ENCODE data around the gene KIAA1549.

DNA sequence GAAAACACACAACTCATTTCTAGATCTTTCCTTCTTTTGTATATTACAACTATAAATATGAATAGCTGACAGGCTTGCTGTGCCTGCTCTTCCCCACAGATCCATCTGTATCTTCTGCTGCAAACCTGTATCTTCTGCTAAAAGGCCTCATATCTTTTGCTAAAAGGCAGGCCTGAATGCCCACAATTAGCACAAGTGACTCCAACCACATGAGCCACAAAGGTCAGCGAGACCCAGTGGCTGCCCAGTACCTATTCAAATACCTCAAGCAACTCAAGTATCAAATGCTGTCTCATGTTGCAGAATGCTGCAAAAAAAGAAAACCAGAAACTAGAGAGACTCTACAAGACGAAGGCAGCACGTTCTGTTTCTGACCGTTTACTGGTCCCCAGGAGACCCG lies 128.7 kb downstream of the KIAA1549 start:
- TF ChIP-seq ESRRA (CRISPR knock-in tag; IDR thresholded peaks at IDR 0.05; ENCODE audit: borderline replicate concordance) (no peak), ZNF423 (CRISPR knock-in tag; IDR thresholded peaks at IDR 0.05) (no peak)
- TF ChIP-seq, protein P1, sequence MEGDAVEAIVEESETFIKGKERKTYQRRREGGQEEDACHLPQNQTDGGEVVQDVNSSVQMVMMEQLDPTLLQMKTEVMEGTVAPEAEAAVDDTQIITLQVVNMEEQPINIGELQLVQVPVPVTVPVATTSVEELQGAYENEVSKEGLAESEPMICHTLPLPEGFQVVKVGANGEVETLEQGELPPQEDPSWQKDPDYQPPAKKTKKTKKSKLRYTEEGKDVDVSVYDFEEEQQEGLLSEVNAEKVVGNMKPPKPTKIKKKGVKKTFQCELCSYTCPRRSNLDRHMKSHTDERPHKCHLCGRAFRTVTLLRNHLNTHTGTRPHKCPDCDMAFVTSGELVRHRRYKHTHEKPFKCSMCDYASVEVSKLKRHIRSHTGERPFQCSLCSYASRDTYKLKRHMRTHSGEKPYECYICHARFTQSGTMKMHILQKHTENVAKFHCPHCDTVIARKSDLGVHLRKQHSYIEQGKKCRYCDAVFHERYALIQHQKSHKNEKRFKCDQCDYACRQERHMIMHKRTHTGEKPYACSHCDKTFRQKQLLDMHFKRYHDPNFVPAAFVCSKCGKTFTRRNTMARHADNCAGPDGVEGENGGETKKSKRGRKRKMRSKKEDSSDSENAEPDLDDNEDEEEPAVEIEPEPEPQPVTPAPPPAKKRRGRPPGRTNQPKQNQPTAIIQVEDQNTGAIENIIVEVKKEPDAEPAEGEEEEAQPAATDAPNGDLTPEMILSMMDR (IDR thresholded peaks at IDR 0.05) = no peak
- TF ChIP-seq, protein P2, sequence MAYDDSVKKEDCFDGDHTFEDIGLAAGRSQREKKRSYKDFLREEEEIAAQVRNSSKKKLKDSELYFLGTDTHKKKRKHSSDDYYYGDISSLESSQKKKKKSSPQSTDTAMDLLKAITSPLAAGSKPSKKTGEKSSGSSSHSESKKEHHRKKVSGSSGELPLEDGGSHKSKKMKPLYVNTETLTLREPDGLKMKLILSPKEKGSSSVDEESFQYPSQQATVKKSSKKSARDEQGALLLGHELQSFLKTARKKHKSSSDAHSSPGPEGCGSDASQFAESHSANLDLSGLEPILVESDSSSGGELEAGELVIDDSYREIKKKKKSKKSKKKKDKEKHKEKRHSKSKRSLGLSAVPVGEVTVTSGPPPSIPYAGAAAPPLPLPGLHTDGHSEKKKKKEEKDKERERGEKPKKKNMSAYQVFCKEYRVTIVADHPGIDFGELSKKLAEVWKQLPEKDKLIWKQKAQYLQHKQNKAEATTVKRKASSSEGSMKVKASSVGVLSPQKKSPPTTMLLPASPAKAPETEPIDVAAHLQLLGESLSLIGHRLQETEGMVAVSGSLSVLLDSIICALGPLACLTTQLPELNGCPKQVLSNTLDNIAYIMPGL (CRISPR knock-in tag; IDR thresholded peaks at IDR 0.05) = no peak
- TF ChIP-seq, protein P3, sequence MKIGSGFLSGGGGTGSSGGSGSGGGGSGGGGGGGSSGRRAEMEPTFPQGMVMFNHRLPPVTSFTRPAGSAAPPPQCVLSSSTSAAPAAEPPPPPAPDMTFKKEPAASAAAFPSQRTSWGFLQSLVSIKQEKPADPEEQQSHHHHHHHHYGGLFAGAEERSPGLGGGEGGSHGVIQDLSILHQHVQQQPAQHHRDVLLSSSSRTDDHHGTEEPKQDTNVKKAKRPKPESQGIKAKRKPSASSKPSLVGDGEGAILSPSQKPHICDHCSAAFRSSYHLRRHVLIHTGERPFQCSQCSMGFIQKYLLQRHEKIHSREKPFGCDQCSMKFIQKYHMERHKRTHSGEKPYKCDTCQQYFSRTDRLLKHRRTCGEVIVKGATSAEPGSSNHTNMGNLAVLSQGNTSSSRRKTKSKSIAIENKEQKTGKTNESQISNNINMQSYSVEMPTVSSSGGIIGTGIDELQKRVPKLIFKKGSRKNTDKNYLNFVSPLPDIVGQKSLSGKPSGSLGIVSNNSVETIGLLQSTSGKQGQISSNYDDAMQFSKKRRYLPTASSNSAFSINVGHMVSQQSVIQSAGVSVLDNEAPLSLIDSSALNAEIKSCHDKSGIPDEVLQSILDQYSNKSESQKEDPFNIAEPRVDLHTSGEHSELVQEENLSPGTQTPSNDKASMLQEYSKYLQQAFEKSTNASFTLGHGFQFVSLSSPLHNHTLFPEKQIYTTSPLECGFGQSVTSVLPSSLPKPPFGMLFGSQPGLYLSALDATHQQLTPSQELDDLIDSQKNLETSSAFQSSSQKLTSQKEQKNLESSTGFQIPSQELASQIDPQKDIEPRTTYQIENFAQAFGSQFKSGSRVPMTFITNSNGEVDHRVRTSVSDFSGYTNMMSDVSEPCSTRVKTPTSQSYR (CRISPR knock-in tag; IDR thresholded peaks at IDR 0.05) = no peak
- TF ChIP-seq, protein P4, sequence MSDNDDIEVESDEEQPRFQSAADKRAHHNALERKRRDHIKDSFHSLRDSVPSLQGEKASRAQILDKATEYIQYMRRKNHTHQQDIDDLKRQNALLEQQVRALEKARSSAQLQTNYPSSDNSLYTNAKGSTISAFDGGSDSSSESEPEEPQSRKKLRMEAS (CRISPR knock-in tag; IDR thresholded peaks at IDR 0.05) = no peak

Data from WTC11 (cell line).